T-helper 2 cell treated with Interferon-gamma antibody and Interleukin-4, amounts not matched to agents 5 μg/mL and 100 μg/mL, for 36 hours (primary cell): ENCODE data around the gene TTC7B.
"Not testable (repeated sequence)": the region's sequence is repeated elsewhere in the genome, so short reads cannot be mapped to it uniquely, and the experiment has no call there.

Source experiments
- DNase-seq: peaks from one replicate; pipeline ENCODE4 v3.0.0; 2021; ENCODE audit warnings: low spot score
- H3K27ac Mint-ChIP-seq: one replicate; pipeline ENCODE4 v1.8.0; 2021; ENCODE audit warnings: mild to moderate bottlenecking, mixed read lengths
- H3K27me3 Mint-ChIP-seq: one replicate; pipeline ENCODE4 v1.8.0; 2021; ENCODE audit warnings: low read depth, mixed read lengths
- H3K36me3 Mint-ChIP-seq: one replicate; pipeline ENCODE4 v1.8.0; 2021; ENCODE audit warnings: low read depth, mixed read lengths
- H3K4me1 Mint-ChIP-seq: one replicate; pipeline ENCODE4 v1.8.0; 2021; ENCODE audit warnings: low read depth, mixed read lengths
- H3K4me3 Mint-ChIP-seq: one replicate; pipeline ENCODE4 v1.8.0; 2022; ENCODE audit warnings: mild to moderate bottlenecking, moderate library complexity, mixed read lengths
- H3K9me3 Mint-ChIP-seq: one replicate; pipeline ENCODE4 v1.8.0; 2021; ENCODE audit warnings: mixed read lengths

TTC7B gene

GRCh38 chr14:90842726-90843125 lies 26.5 kb upstream of the TTC7B start:
- Mint-ChIP-seq H3K9me3 (no peaks in the 10 kb centered on the region), H3K4me3 (no peak overlapping the region), H3K27ac (no peak overlapping the region), H3K27me3 (peaks cover 4% of the 10 kb centered on the region), H3K4me1 (peaks cover 7% of the 10 kb centered on the region), H3K36me3 (no peaks in the 10 kb centered on the region)
- DNase-seq: peak; percentile 1

GRCh38 chr14:90840667-90841066 lies 24.4 kb upstream of the TTC7B start:
- not testable (repeated sequence) for H3K27ac Mint-ChIP-seq, H3K27me3 Mint-ChIP-seq, DNase-seq, H3K4me3 Mint-ChIP-seq, H3K36me3 Mint-ChIP-seq, H3K9me3 Mint-ChIP-seq
- H3K4me1 Mint-ChIP-seq: peaks cover 22% of the 10 kb centered on the region

GRCh38 chr14:90839889-90840266 lies 23.6 kb upstream of the TTC7B start:
- DNase-seq: no peak
- Mint-ChIP-seq H3K4me3 (no peak overlapping the region), H3K9me3 (no peaks in the 10 kb centered on the region), H3K27me3 (peaks cover 6% of the 10 kb centered on the region), H3K36me3 (no peaks in the 10 kb centered on the region), H3K27ac (no peak overlapping the region), H3K4me1 (peaks cover 25% of the 10 kb centered on the region)

GRCh38 chr14:90839024-90839888 lies 23.0 kb upstream of the TTC7B start:
- DNase-seq: no peak
- Mint-ChIP-seq H3K4me3 (no peak overlapping the region), H3K27ac (no peak overlapping the region), H3K36me3 (no peaks in the 10 kb centered on the region), H3K27me3 (peaks cover 6% of the 10 kb centered on the region), H3K4me1 (peaks cover 25% of the 10 kb centered on the region), H3K9me3 (no peaks in the 10 kb centered on the region)

GRCh38 chr14:90838531-90838930 lies 22.3 kb upstream of the TTC7B start:
- not testable (repeated sequence) for H3K9me3 Mint-ChIP-seq, H3K36me3 Mint-ChIP-seq, H3K4me3 Mint-ChIP-seq, H3K27me3 Mint-ChIP-seq, DNase-seq, H3K27ac Mint-ChIP-seq
- H3K4me1 Mint-ChIP-seq: peaks cover 26% of the 10 kb centered on the region

- Mint-ChIP-seq H3K27me3 (peaks cover 6% of the 10 kb centered on the region), H3K4me1 (peaks cover 21% of the 10 kb centered on the region), H3K27ac (no peak overlapping the region), H3K36me3 (no peaks in the 10 kb centered on the region), H3K4me3 (no peak overlapping the region), H3K9me3 (no peaks in the 10 kb centered on the region)
- no peak for DNase-seq
Measured at GRCh38 chr14:90837355-90837754, 21.1 kb upstream of the TTC7B start.

- Mint-ChIP-seq H3K36me3 (no peaks in the 10 kb centered on the region), H3K4me3 (peak overlapping the region; percentile 69), H3K27ac (peak overlapping the region; percentile 67), H3K4me1 (peaks cover 21% of the 10 kb centered on the region), H3K9me3 (no peaks in the 10 kb centered on the region), H3K27me3 (peaks cover 6% of the 10 kb centered on the region)
- no peak for DNase-seq
Measured at GRCh38 chr14:90836692-90837063, 20.4 kb upstream of the TTC7B start.

GRCh38 chr14:90831821-90832220 lies 15.6 kb upstream of the TTC7B start:
- Mint-ChIP-seq H3K4me1 (peaks cover 41% of the 10 kb centered on the region), H3K9me3 (no peaks in the 10 kb centered on the region), H3K36me3 (peaks cover 2% of the 10 kb centered on the region), H3K27ac (no peak overlapping the region), H3K4me3 (no peak overlapping the region), H3K27me3 (no peaks in the 10 kb centered on the region)
- no peak for DNase-seq

GRCh38 chr14:90830931-90831701 lies 14.9 kb upstream of the TTC7B start:
- no peaks in the 10 kb centered on the region for H3K27me3 Mint-ChIP-seq
- H3K27ac Mint-ChIP-seq: no peak overlapping the region
- DNase-seq: no peak
- H3K36me3 Mint-ChIP-seq: peaks cover 2% of the 10 kb centered on the region
- peaks cover 38% of the 10 kb centered on the region for H3K4me1 Mint-ChIP-seq
- H3K9me3 Mint-ChIP-seq: no peaks in the 10 kb centered on the region
- no peak overlapping the region for H3K4me3 Mint-ChIP-seq

- no peak for DNase-seq
- Mint-ChIP-seq H3K27me3 (no peaks in the 10 kb centered on the region), H3K27ac (no peak overlapping the region), H3K4me1 (peaks cover 31% of the 10 kb centered on the region), H3K36me3 (peaks cover 2% of the 10 kb centered on the region), H3K9me3 (peaks cover 6% of the 10 kb centered on the region), H3K4me3 (peak overlapping the region; percentile 43)
Measured at GRCh38 chr14:90829677-90830076, 13.4 kb upstream of the TTC7B start.

- Mint-ChIP-seq H3K27ac (peak overlapping the region; percentile 94), H3K4me1 (peaks cover 29% of the 10 kb centered on the region), H3K27me3 (peaks cover 3% of the 10 kb centered on the region), H3K4me3 (peak overlapping the region; percentile 83), H3K9me3 (peaks cover 10% of the 10 kb centered on the region), H3K36me3 (peaks cover 6% of the 10 kb centered on the region)
- DNase-seq: peak; percentile 26
Measured at GRCh38 chr14:90828642-90829487, 12.6 kb upstream of the TTC7B start.

- peaks cover 3% of the 10 kb centered on the region for H3K27me3 Mint-ChIP-seq
- peak overlapping the region; percentile 83 for H3K4me3 Mint-ChIP-seq
- peak overlapping the region; percentile 94 for H3K27ac Mint-ChIP-seq
- DNase-seq: peak; percentile 94
- peaks cover 8% of the 10 kb centered on the region for H3K36me3 Mint-ChIP-seq
- peaks cover 18% of the 10 kb centered on the region for H3K9me3 Mint-ChIP-seq
- H3K4me1 Mint-ChIP-seq: peaks cover 29% of the 10 kb centered on the region
Measured at GRCh38 chr14:90827919-90828610, 11.8 kb upstream of the TTC7B start.

- not testable (repeated sequence) for H3K4me3 Mint-ChIP-seq, H3K27me3 Mint-ChIP-seq, H3K36me3 Mint-ChIP-seq, DNase-seq, H3K27ac Mint-ChIP-seq
- peaks cover 19% of the 10 kb centered on the region for H3K9me3 Mint-ChIP-seq
- H3K4me1 Mint-ChIP-seq: peaks cover 17% of the 10 kb centered on the region
Measured at GRCh38 chr14:90823542-90823941, 7.3 kb upstream of the TTC7B start.
